ENCODE data around the gene TTPAL.

GRCh38 chr20:44450903-44451450, 24.7 kb upstream of the TTPAL start:
- TF ChIP-seq, protein P1, sequence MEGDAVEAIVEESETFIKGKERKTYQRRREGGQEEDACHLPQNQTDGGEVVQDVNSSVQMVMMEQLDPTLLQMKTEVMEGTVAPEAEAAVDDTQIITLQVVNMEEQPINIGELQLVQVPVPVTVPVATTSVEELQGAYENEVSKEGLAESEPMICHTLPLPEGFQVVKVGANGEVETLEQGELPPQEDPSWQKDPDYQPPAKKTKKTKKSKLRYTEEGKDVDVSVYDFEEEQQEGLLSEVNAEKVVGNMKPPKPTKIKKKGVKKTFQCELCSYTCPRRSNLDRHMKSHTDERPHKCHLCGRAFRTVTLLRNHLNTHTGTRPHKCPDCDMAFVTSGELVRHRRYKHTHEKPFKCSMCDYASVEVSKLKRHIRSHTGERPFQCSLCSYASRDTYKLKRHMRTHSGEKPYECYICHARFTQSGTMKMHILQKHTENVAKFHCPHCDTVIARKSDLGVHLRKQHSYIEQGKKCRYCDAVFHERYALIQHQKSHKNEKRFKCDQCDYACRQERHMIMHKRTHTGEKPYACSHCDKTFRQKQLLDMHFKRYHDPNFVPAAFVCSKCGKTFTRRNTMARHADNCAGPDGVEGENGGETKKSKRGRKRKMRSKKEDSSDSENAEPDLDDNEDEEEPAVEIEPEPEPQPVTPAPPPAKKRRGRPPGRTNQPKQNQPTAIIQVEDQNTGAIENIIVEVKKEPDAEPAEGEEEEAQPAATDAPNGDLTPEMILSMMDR (IDR thresholded peaks at IDR 0.05), result no peak
- TF ChIP-seq POLR2AphosphoS5 (IDR thresholded peaks at IDR 0.05; ENCODE audit: insufficient read depth in 1 of 2, low read depth in 1 of 2), result no peak
